ENCODE data around the gene NMNAT2.
"Not testable (repeated sequence)": the region's sequence is repeated elsewhere in the genome, so short reads cannot be mapped to it uniquely, and the experiment has no call there.

The NMNAT2 gene

DNA sequence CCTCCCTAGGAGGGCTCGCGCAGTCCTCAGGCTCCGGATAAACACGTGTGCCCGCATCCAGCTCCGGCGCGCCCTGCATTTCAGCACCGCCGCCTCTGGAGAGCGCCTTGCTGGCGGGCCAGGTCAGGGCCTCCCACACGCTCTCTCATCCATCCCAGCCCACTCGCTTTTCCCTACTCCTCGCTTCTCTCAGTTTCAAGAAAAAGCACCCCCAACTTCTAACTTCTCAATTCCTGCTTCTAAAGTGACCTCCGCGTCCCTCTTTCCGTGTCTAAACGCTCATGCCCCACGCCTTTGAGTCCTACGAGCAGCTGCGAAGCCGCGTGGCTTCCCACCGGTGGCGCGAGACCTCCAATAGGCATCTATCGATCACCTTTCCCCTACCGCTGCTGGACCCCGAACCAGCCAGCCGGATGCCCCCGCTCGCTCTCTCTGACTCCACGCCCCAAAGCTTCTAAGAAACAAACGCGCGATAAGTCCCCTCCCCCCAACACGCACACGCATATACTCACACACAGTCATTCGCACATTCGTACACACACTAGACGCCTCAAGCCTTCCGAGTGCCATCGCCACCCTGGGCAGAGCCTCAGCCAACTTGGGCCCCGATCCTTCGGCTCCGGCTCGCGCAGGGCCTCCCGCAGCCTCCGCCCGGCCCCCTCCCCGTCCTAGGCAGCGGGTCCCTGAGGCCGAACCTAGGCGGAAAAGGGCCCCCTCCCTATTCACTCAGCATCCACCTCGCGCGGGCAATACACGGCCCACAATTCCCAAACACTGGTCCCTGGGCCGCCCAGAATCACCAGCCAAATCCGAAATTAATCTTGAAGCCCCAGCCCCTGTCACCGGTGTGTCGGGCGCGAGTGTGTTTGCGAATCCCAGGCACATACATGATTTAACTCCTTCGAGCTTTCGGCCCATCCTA is 1.1 kb downstream of the NMNAT2 start:
- DNase-seq, result peak; percentile 34

GRCh38 chr1:183414365-183414764 is 3.8 kb downstream of the NMNAT2 start:
- DNase-seq, result no peak

DNA sequence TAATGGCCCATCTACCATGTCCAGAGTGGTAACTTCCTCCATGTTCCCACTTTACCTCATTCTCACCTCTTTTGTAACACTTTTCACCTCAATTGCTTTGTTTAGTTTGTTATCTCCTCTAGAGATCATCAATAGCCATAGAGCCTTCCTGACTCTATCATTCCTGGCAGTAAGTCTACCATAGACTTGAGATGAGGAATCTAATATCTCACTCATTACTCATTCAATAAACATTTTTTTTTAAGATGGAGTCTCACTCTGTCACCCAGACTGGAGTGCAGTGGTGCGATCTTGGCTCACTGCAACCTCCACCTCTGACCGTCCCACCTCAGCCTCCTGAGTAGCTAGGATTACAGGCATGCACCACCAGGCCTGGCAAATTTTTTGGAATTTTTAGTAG is 7.1 kb downstream of the NMNAT2 start:
- no peak for DNase-seq

- no peak for DNase-seq
Measured at GRCh38 chr1:183407961-183408360, 10.2 kb downstream of the NMNAT2 start.

- no peak for DNase-seq
Measured at GRCh38 chr1:183407474-183407873, 10.7 kb downstream of the NMNAT2 start.

DNA sequence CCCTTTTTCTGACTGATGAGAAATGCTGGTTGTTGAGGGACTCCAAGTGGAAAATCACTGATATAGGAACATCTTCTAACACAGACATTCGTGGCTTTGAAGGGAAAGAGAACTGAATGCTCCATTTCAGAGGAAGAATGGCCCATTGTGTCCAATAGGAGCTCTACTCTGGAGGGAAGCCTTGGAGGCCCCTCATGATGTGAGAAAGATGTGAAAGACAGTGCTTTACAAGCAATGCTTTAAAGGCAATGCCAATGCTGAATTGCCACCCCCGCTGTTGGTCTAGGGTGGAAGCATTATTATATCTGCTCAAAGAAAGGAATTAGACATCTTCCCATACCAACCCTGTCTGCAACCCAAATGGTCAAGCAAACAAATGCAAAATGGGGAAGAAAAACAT is 13.7 kb downstream of the NMNAT2 start:
- DNase-seq, result no peak

- no peak for DNase-seq
Measured at GRCh38 chr1:183403498-183403897, 14.7 kb downstream of the NMNAT2 start.

DNA sequence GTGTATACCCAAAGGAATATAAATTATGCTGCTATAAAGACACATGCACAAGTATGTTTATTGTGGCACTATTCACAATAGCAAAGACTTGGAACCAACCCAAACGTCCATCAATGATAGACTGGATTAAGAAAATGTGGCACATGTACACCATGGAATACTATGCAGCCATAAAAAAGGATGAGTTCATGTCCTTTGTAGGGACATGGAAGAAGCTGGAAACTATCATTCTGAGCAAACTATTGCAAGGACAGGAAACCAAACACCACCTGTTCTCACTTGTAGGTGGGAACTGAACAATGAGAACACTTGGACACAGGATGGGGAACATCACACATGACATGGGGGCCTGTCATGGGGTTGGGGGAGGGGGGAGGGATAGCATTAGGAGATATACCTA is 16.6 kb downstream of the NMNAT2 start:
- DNase-seq, result not testable (repeated sequence)

GRCh38 chr1:183394435-183394834 is 23.7 kb downstream of the NMNAT2 start:
- DNase-seq, result no peak

DNA sequence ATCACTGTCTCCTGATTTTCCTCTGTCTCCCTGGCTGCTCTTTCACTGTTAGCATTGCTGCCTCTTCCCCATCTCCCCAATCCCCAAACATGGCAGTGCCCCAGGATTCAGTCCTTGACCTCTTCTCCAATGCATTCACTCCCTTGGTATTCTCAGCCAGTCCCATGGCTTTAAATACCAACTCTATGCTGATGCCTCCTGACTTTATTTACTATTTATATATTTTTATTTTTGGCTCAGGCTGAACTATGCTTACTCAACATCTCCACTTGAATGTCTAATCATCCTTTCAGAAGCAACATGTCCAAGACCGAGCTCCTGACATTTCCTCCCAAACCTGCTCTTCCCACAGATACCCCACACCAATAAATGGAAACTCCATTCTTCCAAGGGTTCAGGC is 26.3 kb downstream of the NMNAT2 start:
- DNase-seq, result no peak

DNA sequence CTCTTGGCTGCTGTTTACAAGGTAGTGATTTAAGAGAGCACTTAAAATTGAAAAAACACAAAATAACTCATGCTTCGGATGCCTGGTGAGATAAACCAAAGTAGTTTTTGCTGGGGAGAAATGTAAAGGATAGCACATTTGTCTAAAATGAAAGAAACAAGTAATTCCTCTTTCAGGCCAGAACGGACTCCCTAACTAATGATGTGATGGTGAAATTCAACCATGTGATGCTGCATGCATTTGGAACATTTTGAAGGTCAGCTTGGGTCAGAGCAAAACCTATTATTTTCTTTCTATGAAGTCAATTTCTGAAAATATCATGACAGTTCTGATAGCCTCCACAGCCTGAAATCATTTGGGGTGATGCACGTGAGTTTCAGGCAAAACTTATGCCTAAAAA is 27.6 kb downstream of the NMNAT2 start:
- DNase-seq, result no peak

- DNase-seq, result no peak
Measured at GRCh38 chr1:183388735-183389134, 29.4 kb downstream of the NMNAT2 start.

GRCh38 chr1:183385340-183386144 is 32.6 kb downstream of the NMNAT2 start:
- no peak for DNase-seq

DNA sequence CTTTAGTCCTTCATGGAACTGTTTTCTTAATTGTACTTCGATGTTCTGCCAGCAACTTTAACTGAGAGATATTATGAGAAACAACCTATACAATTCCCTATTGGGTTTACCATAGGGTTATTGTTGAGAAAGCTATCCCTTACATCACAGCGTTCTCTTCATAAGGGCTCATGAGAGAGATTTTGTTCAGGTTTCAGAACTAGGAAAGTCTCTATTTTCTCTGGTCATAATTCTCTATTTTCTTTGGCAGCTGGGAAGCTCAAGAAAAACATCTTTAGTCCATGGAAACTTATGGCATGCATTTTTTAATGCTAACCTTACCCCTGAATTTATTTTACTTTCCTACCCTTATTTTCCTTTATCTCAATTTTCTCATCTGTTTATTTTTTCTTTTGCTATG is 38.2 kb downstream of the NMNAT2 start:
- no peak for DNase-seq

GRCh38 chr1:183375381-183375780 is 42.8 kb downstream of the NMNAT2 start:
- no peak for DNase-seq

GRCh38 chr1:183374825-183375224 is 43.4 kb downstream of the NMNAT2 start:
- no peak for DNase-seq

- DNase-seq, result no peak
Measured at GRCh38 chr1:183372586-183373230, 45.5 kb downstream of the NMNAT2 start.

DNA sequence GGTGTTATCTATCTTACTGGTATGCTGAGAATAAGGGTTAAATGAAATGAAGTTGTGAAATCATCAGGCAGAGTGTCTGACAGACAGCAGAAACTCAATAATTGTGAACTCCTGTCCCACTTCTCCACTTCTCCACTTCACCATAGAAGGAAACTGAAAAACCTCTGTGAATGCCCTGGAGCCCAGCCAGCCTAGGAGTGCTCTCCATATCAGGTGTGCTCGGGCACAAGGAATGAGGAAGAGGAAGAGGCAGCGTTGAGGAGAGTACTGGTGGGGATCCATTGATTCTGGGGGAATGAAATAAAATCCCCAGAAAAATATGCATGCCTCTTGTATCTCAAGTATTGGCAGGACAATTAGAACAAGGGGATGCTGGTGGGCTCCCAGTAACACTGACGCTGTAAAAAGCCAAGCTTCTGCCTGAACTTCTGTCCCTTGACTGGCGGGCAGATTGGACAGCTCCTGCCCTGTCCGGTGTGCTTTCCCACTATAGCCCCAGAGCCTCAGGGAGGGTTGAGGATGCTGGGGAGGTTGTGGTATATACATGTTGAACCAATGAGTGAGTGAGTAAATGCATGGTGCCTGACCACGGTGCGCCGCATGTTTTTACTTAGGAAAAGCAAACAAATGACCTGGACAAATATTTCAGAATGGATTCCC is 47.7 kb downstream of the NMNAT2 start:
- DNase-seq, result no peak

DNA sequence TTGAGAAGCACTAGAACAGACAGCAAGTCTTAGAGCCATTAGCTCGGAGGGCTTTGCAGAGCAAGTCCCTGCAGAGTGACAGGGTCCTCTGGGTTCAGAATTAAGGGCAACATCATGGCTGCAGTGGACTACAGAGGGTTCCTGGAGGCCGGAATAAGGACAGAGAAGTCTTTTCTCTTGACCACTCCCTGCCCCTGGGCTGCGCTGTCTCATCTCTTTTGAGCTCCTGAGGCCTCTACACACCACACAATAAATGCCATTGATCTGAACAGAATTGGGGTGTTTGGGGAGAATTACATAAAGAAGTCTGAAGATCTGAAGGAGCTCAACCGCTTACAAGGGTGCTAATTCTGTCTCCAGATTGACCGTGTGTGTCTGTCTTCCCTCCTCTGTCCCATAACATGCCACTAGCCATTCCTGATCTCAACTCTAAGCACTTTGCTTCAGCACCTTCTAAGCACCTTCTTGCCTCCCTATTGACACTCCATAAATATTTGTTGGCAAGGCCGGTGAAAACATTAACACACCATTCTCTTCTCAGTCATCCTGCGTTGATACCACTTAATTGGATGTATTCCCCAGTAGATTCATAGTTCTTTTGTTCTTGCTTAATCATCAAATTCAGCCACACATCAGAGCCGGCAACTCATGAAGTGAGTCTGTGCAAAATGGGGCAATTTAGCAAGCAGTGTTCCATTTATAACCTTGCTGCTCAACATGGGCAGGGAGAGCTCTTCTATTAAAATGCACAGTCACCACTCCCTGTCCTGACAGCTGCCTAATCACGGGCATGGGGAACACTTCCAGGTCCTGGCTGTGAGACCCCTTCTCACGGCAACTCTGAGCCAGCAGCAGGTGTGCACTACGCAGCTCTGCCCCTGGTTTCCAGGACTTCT is 49.7 kb downstream of the NMNAT2 start:
- DNase-seq, result no peak

GRCh38 chr1:183366116-183366515 is 52.1 kb downstream of the NMNAT2 start:
- no peak for DNase-seq

DNA sequence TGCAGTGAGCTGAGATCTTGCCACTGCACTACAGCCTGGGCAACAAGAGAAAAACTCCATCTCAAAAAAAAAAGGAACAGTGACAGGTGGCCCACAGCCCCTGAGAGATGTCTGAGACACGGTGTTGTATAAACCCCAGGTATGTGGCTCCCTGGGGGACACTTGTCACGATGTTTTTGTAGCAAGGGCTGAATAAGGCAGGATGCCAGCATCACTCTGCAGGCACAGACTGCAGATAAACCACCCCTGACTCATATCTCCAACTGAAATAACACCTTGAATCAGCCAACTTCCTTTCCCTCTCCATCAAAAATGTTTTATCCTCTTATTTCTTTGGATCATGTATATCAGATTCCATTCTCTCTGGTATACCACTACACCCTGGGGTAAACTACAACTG is 52.5 kb downstream of the NMNAT2 start:
- DNase-seq, result no peak

DNA sequence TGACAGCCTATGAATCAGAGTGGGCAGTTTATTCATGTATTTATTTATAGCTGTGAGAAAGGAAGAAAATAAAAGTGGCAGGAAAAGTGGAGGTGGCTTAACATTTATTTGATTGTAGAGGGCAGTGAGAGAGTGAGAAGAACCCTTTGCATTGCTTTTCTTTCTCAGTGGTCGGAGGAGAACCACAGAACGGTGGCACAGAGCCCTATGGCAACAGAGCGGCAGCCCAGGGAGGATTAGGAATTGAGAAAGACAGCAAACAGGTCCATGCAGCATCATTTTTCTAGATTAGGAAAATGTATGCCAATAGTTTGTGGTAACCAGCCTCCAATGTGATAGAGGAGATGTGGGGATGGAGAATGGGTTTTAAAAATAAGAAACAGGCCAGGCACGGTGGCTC is 53.1 kb downstream of the NMNAT2 start:
- no peak for DNase-seq

Measured in activated CD4-positive, alpha-beta T cell treated with anti-CD3 and anti-CD28 coated beads, Interleukin-10, Interleukin-2, amounts not matched to agents 100 ng/mL and 50 ng/mL, durations not matched to agents 16 hours and 8 hours (primary cell).